RKO (cell line): ENCODE data around the gene RNF146.
"Not testable (repeated sequence)": the region's sequence is repeated elsewhere in the genome, so short reads cannot be mapped to it uniquely, and the experiment has no call there.

Experiments
- DNase-seq: peaks from one replicate; pipeline ENCODE4 v3.0.0-alpha.2; 2016; ENCODE audit warnings: low spot score

Gene RNF146

DNA sequence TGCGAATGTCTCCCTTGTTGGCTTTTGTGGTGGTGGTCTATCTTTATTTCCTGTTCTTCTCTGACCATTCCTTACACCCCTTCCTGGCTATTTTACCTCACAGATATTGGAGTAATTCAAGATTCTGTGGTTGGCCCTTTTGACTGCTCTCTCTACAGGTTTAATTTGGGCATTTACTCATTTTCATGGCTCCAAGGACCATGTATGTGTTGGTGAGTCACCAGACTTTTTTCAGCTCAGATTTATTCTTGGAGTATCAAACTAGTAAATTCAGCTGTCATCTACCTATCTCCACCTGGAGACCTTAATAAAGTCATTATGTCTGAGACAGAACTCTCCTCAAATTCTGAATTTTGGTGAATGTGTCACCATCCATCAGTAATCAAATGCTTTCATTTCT, 15.5 kb downstream of the RNF146 start:
- DNase-seq = no peak

DNA sequence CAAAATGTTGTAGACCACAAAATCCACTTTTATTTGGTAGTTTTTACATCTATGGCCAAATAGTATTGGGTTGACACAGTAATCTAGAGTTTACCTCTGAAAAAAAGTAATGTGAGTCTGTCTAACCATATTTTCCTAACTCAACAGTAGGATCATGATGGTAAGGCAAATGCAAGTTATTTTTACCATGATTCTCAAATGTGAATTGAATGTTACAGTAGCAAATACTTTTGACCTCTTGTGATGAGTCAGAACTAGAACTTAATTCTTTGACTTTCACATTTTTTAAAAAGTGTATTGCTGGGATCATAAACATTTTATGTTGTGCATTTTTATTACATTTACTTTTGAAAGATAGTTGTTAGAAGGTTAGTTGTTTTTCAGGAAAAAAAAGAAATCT, 22.0 kb downstream of the RNF146 start:
- no peak for DNase-seq

GRCh38 chr6:127289934-127290333, 23.3 kb downstream of the RNF146 start:
- DNase-seq = no peak

- no peak for DNase-seq
Observed at GRCh38 chr6:127290391-127291265, 24.0 kb downstream of the RNF146 start.

- DNase-seq = no peak
Observed at GRCh38 chr6:127291495-127291894, 24.8 kb downstream of the RNF146 start.

DNA sequence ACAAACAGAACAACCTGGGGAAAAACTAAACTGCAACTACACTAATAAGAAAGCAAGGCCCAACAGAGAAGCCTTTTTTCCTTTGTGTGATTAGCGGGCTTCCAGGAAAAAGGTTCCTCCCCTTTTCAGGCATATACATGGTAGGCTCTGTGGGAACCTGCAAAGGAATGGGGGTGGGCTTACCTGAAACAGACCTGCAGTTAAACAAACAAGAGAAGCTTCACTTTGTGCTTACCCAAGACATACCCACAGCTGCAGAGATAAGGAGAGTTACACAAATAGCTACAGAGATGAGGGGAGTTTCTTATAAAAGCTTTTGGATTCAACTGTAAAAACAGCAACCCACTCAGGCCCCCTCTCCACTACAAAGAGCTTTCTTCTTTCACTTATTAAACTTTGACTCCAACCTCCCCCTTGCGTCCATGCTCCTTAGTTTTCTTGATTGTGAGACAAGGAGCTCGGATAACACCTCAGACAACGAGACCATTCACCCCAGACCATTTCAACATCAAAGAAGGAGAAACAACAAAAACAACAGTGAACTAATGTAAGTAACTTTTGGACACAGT, 30.9 kb downstream of the RNF146 start:
- no peak for DNase-seq

- DNase-seq = no peak
Observed at GRCh38 chr6:127298475-127298874, 31.8 kb downstream of the RNF146 start.

- no peak for DNase-seq
Observed at GRCh38 chr6:127299522-127300240, 33.0 kb downstream of the RNF146 start.

DNA sequence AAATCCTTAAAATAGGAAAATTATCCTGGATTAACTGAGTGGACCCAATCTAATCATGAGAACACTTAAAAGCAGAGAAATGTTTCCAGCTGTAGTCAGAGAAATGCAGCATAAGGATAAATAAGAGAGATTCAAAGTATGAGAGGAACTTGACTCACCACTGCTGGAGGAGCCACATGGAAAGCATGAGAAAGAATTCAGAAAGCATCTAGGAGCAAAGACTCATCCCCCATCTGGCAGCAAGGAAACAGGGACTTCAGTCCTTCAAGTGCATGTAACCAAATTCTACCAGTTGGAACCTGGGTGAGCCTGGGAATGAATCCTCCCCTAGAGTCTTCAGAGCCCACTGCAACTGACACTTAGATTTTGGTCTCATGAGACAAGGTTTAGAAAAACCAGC, 33.7 kb downstream of the RNF146 start:
- DNase-seq = peak; percentile 63

GRCh38 chr6:127301199-127301700, 34.6 kb downstream of the RNF146 start:
- no peak for DNase-seq

GRCh38 chr6:127302728-127303660, 36.3 kb downstream of the RNF146 start:
- DNase-seq = peak; percentile 56

- DNase-seq = no peak
Observed at GRCh38 chr6:127303917-127304316, 37.3 kb downstream of the RNF146 start.

- DNase-seq = no peak
Observed at GRCh38 chr6:127305741-127306140, 39.1 kb downstream of the RNF146 start.

- no peak for DNase-seq
Observed at GRCh38 chr6:127317388-127318128, 50.9 kb downstream of the RNF146 start.

DNA sequence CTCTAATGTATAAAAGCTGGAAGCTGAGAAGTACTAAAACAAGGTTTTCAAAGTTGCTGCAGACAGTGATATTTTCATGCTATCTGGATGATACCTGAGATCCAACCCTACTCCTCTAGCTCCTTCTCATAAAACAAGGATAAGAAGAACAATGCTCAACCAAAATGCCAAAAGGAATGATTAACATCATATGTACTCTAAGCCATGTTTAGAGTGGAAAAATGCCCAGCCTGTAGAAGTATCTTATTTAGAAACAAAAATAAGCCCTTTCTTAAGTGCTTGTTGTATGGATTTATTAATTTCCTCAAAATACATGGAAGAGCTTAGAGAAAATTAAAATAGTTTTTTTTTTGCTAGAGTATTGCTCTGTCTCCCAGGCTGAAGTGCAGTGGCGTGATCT, 53.0 kb downstream of the RNF146 start:
- no peak for DNase-seq

GRCh38 chr6:127328043-127328609, 61.5 kb downstream of the RNF146 start:
- peak; percentile 14 for DNase-seq

GRCh38 chr6:127331256-127331655, 64.6 kb downstream of the RNF146 start:
- DNase-seq = not testable (repeated sequence)

- DNase-seq = no peak
Observed at GRCh38 chr6:127332383-127332961, 65.8 kb downstream of the RNF146 start.
